Neural crest cell (in vitro differentiated cells): ENCODE data around the gene ZNF683. TPM values are rescaled to one million over a fixed set of nuclear protein-coding genes. Genes with fewer than 3 reads are reported as not detected.
"Not testable (repeated sequence)": the region's sequence is repeated elsewhere in the genome, so short reads cannot be mapped to it uniquely, and the experiment has no call there.

Experiments
- DNase-seq: peaks from one replicate; pipeline ENCODE4 v3.0.0; 2021; ENCODE audit warnings: low read depth, mixed read lengths, low spot score
- H3K27ac Mint-ChIP-seq: one replicate; pipeline ENCODE4 v1.8.0; 2021; ENCODE audit warnings: mild to moderate bottlenecking, mixed read lengths; ENCODE audit not compliant: unreplicated experiment
- H3K27me3 Mint-ChIP-seq: 2 replicates; pipeline ENCODE4 v1.8.0; 2021; ENCODE audit warnings: low read depth, mild to moderate bottlenecking, mixed read lengths
- H3K36me3 Mint-ChIP-seq: 2 replicates; pipeline ENCODE4 v1.8.0; 2021; ENCODE audit warnings: low read depth, mild to moderate bottlenecking, mixed read lengths
- H3K4me1 Mint-ChIP-seq: 2 replicates; pipeline ENCODE4 v1.8.0; 2021; ENCODE audit warnings: mixed read lengths
- H3K4me3 Mint-ChIP-seq: one replicate; pipeline ENCODE4 v1.8.0; 2021; ENCODE audit warnings: mild to moderate bottlenecking, mixed read lengths
- H3K9me3 Mint-ChIP-seq: 2 replicates; pipeline ENCODE4 v1.8.0; 2021; ENCODE audit warnings: mixed read lengths
- CTCF ChIP-seq: fragments of 200-600 bp; sonication (generic); conservative IDR thresholded peaks from 2 replicates; pipeline ENCODE4 v1.5.0; 2021; ENCODE audit warnings: antibody characterized with exemption, mild to moderate bottlenecking
- total RNA-seq: library from RNA; stranded (reverse); gene quantifications from 2 replicates; pipeline ENCODE4 v1.2.1, GENCODE V29; 2021

Gene ZNF683
- total RNA-seq, 1 donor from 2014 or later, result not detected

GRCh38 chr1:26378088-26378878 is 5.7 kb upstream of the ZNF683 start:
- peaks cover 28% of the 10 kb centered on the region for H3K4me1 Mint-ChIP-seq
- no peaks in the 10 kb centered on the region for H3K36me3 Mint-ChIP-seq
- H3K27me3 Mint-ChIP-seq, result no peaks in the 10 kb centered on the region
- no peak overlapping the region for H3K4me3 Mint-ChIP-seq
- TF ChIP-seq CTCF, result no peak
- H3K27ac Mint-ChIP-seq, result peak overlapping the region; percentile 62
- DNase-seq, result no peak
- H3K9me3 Mint-ChIP-seq, result no peaks in the 10 kb centered on the region

- no peaks in the 10 kb centered on the region for H3K36me3 Mint-ChIP-seq
- H3K9me3 Mint-ChIP-seq, result peaks cover under 1% of the 10 kb centered on the region
- no peak for DNase-seq
- H3K27ac Mint-ChIP-seq, result peak overlapping the region; percentile 50
- H3K4me1 Mint-ChIP-seq, result peaks cover 28% of the 10 kb centered on the region
- no peaks in the 10 kb centered on the region for H3K27me3 Mint-ChIP-seq
- no peak overlapping the region for H3K4me3 Mint-ChIP-seq
- TF ChIP-seq CTCF, result no peak
These were observed 3.5 kb upstream of the ZNF683 start for GRCh38 chr1:26376050-26376449.

GRCh38 chr1:26375081-26375480 is 2.5 kb upstream of the ZNF683 start:
- no peak overlapping the region for H3K4me3 Mint-ChIP-seq
- H3K27me3 Mint-ChIP-seq, result no peaks in the 10 kb centered on the region
- no peak for DNase-seq
- peaks cover 4% of the 10 kb centered on the region for H3K9me3 Mint-ChIP-seq
- no peak overlapping the region for H3K27ac Mint-ChIP-seq
- peaks cover 28% of the 10 kb centered on the region for H3K4me1 Mint-ChIP-seq
- H3K36me3 Mint-ChIP-seq, result no peaks in the 10 kb centered on the region
- TF ChIP-seq CTCF, result no peak

GRCh38 chr1:26374361-26374760 is 1.8 kb upstream of the ZNF683 start:
- H3K9me3 Mint-ChIP-seq, DNase-seq, H3K36me3 Mint-ChIP-seq, H3K27me3 Mint-ChIP-seq, H3K4me3 Mint-ChIP-seq, H3K27ac Mint-ChIP-seq: not testable (repeated sequence)
- H3K4me1 Mint-ChIP-seq, result peaks cover 28% of the 10 kb centered on the region

- no peak for TF ChIP-seq CTCF
- Mint-ChIP-seq H3K27ac (no peak overlapping the region), H3K4me1 (peaks cover 28% of the 10 kb centered on the region), H3K27me3 (no peaks in the 10 kb centered on the region), H3K4me3 (no peak overlapping the region), H3K9me3 (peaks cover 4% of the 10 kb centered on the region), H3K36me3 (no peaks in the 10 kb centered on the region)
- DNase-seq, result no peak
These were observed 1.2 kb upstream of the ZNF683 start for GRCh38 chr1:26373789-26374188.

- TF ChIP-seq CTCF, result no peak
- Mint-ChIP-seq H3K9me3 (peaks cover 4% of the 10 kb centered on the region), H3K4me1 (peaks cover 28% of the 10 kb centered on the region), H3K27ac (no peak overlapping the region), H3K36me3 (no peaks in the 10 kb centered on the region), H3K27me3 (no peaks in the 10 kb centered on the region), H3K4me3 (no peak overlapping the region)
- no peak for DNase-seq
These were observed 731 bp upstream of the ZNF683 start for GRCh38 chr1:26373281-26373680.
